Measurements from ENCODE around the gene DIDO1.

DIDO1 gene

GRCh38 chr20:62911701-62912280 is 14.5 kb downstream of the DIDO1 start:
- DNase-seq (ENCODE audit: low read depth), result no peak

DNA sequence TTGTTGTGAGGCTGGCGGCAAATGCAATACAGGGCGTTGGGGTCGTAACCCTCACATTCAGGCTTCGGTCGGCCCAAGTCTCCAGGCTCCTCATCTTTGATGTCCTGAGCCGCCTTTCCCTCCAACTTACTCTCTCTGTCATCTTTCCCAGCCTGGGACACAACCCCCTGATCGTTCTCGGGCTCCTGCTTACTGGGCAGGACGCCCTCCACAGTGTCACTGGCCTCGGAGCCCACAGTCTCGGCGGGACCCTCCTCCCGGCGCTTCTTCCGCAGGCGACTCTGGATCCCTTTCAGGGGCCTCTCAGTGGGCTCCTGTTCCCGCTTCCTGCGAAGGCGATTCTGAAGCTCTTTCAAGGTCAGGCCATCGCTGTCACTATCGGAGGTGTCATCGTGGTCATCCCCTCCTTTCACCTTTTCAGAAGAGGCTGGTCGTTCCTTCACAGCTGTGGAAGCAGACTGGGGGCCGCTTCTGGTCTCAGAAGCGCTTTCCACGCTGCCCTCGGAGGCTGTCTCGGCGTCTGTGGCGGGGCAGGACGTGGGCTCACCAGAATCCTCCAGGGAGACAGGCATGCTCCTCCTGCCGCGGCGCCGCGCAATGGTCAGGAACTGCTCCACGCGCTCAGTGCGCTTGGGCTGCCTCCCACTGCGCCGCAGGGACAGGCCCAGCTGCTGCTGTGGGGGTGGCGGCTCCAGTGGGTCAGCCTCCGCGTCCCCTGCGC is 15.4 kb downstream of the DIDO1 start:
- DNase-seq (ENCODE audit: low read depth), result no peak

DNA sequence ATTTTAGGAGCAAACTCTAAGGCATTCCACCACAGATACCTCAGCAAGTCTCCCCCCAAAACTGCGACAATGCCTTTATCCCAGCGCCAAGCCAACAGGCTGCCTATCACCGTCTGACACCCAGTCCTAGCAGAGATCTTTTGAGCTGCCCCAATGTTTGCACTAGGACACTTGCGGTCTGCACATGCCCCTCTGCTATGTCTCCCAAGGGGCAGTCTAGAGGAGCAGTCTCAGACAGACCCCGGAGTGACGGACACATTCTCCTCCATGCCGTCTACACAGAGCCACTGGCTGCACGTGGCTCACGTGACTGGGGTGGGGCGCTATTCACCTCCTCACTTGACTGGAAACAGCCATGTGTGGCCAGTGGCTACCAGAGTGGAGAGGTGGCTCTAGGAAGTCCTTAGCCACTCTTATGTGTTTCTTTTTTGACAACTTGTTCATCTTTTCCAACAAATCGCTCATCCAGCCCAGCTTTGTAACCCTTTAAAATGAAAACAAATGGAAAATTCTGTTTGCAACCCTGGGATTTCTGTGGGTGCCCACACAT is 16.0 kb downstream of the DIDO1 start:
- DNase-seq (ENCODE audit: low read depth), result no peak

DNA sequence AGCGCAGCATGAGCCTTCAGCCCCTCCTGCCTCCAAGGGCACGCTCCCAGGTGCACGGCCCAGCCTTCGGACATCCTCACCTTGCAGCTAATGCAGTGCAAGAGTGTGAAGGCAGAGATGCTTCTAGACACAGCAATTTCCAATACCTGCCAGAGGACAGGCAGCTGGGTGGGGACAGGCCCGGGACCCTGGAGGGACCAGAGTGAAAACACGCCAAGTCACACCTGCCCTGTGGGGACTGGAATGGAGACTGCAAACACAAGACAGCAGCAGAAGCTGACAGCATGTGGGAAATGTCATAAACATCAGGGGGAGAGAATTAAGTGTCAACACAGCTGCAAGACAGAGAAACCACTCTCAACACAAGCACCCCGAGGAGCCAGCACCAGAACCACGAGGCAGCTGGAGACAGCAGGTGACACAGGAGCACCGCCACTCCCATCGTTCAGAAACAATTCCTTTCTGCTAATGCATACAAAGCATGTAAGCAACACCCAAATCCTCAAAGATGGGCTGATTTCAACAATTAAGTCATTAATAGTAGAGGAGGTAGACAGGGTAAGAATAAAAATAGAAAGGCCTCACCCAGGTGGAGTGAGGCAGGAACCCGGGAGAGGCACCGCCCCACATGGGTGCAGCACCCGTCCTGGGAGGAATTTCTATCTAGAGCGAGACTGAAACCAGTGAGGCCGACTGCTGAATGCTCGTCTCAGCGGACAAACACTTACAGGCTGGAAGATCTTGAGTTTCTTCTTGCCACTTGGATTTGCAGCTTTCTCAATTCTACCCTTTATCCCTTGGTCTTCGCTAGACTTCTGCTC is 17.1 kb downstream of the DIDO1 start:
- DNase-seq (ENCODE audit: low read depth), result no peak

- no peak for DNase-seq (ENCODE audit: low read depth)
Observed at GRCh38 chr20:62907384-62908317, 18.7 kb downstream of the DIDO1 start.

- DNase-seq (ENCODE audit: low read depth), result no peak
Observed at GRCh38 chr20:62906647-62907375, 19.5 kb downstream of the DIDO1 start.

GRCh38 chr20:62906209-62906608 is 20.1 kb downstream of the DIDO1 start:
- DNase-seq (ENCODE audit: low read depth), result no peak

DNA sequence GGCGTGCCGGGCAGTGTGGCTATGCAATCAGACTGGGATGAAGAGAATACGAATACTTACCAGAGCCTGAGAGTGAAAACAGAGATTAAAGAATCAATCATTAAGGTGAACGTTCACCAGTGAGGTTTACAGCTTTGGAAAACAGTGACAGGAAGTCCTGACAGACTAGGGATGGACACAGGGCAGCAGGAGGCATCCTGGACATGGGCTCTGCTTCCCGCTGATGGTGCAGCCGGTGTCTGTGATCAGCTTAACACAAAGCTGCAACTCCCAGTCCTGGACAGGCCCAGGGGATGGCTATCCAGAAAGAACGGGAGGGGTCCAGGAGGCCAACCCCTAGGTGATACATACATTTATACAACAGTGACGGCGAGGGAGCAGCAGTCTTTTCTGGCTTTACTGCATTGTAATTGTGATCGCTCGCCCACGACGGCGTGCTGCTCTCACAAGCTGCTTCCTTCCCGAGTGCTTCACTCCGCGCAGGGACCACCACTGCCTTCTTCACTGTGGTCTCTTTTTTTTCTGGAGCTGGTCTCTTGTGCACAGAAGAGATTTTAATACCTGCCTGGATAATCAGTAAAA is 20.7 kb downstream of the DIDO1 start:
- no peak for DNase-seq (ENCODE audit: low read depth)

DNA sequence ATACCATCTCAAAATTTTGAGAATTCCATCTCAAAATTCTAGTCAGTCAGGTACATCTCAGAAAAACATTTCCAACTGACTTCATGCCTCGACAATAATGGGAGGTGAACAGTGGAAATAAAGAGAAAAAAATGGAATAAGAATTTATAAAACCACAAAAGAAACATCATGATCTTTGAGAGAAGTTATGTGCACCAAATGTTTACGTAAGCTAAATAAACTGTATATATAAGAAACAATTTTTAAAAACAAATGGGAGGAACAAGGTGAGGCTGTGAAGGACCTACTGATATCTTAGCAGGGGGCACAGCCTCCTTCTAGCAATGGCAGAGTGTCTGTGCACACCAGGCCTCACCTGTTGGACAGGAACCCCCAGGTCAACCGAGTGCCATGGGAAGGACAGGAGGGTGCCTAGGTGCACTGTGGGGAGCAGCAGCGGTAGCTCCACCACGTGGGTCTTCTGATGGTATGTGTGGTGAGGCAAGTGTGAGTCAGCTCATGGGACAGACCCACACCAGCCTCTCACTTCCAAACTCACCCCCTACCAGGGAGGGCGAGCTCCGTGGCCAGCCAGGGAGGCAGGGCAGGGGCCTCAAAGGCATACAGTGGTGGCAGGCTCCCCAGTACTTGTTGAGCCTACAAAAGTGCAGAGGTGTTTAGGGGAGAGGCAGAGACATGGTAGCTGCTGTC is 23.2 kb downstream of the DIDO1 start:
- DNase-seq (ENCODE audit: low read depth), result no peak

- DNase-seq (ENCODE audit: low read depth), result no peak
Observed at GRCh38 chr20:62901891-62902290, 24.4 kb downstream of the DIDO1 start.

DNA sequence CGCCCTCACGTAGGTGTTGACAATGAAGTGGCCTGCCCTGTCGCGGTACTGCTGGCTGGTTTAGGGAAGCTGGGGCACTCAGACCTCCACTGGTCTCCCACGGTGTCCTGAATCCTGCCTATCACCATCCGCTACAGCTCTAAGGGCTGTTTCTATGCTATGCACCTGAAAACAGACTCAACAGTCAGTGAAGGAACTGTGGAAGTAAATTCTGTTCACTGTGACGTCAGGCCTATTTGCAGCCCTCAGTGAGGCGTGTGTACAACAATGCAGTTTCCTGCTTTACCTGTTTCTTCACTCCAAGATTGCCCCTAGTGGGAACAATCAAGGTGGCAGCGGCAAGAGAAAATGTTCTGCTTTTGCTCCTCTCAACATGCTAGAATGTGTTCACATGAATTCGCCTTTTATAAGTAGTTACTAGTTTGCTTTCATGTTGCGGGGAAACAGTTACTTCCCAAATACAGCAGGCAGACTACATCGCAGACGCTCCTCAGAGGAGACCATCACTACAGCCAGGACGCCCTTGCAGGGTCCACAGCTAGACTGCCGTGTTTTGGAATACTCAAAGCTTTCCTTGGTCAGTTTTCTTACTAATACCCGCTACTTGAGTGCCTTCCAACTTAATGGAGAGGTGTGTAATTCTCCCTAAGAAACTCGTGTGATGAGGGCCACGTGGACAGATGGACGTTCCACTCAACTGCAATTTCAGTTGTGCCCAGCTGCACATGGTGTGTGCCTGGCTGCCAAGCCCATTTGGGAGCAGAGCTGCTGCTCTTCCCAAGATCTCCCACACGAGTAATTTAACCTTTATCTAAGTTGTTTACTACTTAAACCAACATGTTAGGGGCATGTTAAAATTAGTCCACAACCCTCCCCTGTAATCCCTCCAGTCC is 25.4 kb downstream of the DIDO1 start:
- peak; percentile 18 for DNase-seq (ENCODE audit: low read depth)

DNA sequence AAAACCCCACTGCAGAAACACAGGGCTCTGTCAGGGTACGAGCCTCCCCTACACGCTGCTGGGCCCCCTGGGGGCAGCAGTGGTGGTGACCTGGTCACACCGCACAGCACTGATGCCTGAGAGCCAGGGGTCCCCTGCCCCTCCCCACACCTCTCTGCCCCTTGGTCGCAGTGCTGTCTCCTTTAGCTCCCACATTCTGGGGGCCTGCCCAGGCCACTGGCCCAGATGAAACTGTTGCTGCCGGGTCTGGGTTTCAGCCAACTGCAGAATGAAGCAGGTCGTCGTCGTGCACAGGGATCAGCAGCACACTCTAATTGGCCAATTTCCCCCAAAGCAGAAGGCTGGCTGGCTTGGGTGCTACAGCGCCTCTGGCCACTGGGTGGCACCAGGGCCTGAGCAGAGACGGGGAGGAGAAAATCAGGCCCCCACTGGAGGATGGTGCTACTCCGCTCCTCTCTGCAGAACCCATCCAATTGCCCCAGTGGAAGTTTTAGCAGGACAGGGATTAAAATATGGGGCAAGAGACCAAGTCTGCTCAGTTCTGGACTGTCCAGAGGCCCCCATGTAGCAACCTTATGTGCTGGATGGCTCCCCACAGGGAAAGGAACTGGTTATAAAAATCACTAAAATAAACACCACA is 26.1 kb downstream of the DIDO1 start:
- peak; percentile 67 for DNase-seq (ENCODE audit: low read depth)

DNA sequence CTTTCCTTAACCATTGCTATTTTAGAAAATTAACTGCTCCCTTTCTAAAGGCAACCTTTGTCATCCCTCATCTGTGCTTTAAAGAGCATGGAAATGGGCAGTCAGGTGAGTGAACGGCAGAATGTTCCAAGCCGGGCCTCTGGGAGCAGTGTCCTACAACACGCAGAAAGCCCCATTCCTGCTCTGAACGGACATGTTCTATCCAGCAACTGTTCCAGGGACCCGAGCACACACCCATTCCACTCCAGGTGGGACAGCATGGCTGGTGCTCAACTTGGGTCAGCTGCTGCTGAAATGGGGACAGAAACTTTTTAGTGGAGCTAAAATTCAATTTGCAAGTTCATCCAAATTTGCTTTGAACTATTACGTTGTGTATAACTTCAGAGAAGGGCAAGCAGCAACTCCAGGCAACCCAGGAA is 26.7 kb downstream of the DIDO1 start:
- DNase-seq (ENCODE audit: low read depth), result no peak

DNA sequence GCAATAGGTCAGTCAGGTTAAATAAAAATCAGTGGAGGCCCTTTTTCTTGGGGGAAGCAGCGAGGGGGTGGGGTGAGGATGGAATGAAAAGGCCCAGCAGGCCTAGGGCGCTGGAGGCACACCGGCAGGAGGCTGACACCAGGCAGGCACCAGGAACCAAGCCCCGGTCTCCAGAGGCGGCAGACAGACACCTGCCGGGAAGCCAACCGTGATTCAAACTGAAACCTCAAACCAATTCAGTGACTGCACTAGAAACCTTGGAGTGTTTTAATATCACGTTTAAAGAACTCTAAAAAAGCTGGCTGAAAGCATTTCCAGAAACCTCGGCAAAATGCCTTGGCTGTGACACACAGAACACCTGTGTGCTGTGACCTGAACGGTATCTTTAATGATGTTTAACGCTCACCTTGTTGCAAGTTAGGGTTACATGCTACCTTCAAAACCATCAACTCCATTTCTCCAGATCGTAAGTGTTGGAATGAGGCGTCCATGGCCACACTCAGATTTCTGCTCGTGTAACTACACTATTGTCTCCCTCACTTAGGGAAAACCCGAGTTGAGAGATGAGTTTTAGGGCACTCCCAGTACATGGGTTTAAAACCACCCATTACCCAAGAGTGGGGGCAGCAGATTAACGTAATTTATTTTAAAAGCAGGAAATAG is 27.2 kb downstream of the DIDO1 start:
- DNase-seq (ENCODE audit: low read depth), result no peak

DNA sequence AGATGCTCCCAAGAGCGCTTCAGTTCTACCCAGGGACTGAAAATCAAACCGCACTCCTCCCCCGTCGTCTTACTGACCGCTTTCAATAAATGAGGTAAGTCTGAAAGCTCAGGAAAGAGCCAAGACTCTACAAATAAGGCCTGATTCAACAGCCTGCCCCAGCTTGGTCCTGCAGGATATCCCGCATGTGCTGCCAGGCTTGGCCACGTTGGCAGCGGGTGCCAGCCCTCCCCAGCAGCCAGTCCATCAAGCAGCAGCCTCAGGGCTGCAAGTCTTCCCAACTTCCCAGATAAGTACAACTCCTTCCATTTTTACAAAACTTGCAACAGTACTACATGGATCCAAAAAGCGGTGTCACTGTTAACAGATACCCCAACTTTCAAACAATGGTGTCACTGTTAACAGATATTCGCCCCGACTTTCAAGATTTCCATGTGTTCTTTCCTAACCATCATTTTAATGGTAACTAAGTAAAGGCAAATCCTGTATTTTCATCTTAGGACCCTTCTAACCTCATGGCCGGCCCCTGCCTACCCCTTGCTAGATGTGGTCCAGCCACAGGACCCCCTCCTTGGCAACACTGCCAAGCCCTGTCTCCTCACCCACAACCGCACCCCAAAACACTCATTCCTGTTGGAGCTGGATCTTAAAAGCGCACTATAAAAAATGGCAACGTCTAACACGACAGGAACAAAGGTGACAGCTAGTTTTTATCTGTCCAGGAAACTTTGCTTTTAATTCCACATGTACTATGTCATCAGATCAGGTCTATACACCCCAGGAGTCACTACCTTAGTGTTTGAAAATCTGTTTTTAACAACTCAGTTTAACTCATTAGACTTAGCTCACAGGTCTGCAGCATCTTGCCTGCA is 28.0 kb downstream of the DIDO1 start:
- DNase-seq (ENCODE audit: low read depth), result no peak

DNA sequence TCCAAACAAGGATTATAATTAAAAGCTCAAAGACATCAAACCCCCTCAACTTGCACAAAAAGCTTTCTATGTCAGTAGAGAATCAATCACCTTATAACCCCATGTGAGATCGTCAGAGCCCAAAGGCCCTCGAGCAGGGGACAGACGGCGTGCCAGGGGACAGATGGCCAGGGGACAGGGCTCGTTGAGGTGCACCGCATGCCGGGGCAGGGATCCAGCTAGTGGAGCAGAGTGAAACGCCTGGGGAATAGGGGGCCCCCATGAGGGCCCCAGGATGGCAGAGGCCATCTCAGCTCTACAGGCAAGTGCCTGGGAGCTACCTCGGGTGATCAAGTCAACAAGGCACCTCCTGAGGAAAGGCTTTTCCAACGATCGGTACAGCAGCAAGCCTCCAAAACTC is 28.6 kb downstream of the DIDO1 start:
- no peak for DNase-seq (ENCODE audit: low read depth)

DNA sequence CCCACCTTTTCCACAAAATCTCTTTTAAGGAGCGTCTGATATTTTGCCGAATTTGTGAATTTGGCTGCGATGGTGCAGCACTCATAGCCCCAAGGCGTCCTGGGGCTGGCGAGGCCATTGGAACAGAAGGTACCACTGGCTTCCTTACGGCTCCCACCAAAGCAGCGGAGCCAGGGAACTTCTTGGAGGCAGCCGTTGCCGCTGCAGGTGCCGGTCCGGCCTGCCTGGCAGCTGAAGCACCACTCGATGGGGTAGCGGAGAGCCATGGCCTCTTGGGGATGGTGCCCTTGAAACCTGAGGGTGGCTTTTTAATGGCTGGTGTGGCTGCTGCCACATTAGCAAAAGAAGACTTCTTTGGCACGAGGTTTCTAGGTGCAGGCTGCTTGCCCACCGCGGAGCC is 29.8 kb downstream of the DIDO1 start:
- no peak for DNase-seq (ENCODE audit: low read depth)
